HG03432 (cell line): ENCODE data around the gene CD1D.
"Not testable (repeated sequence)": the region's sequence is repeated elsewhere in the genome, so short reads cannot be mapped to it uniquely, and the experiment has no call there.

Experiments used
- ATAC-seq: cut with Tn5 transposase; IDR thresholded peaks from one replicate; pipeline ENCODE4 v1.9.1; 2021; ENCODE audit warnings: mild to moderate bottlenecking, moderate library complexity; ENCODE audit not compliant: unreplicated experiment

CD1D gene

GRCh38 chr1:158175915-158176314 lies 4.8 kb upstream of the CD1D start:
- not testable (repeated sequence) for ATAC-seq

DNA sequence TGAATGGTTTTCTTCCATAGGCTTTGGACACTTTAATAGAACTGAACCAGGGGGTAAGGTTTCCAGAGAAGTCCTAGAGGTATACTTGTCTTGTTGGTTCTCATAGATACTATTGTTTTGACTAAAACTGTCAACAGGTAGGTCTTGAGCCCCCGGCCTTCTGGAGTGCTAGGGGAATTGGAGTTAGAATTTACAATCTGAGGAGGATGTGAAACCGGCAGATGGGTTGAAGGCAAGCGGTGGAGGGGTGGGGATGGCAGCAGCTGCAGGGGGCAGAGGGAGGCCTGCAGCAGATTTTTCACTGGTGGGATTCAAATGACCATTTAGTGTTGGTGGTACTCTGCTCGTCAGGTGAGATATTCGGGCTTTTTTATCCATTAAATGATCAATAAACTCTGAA lies 4.3 kb upstream of the CD1D start:
- ATAC-seq = no peak

DNA sequence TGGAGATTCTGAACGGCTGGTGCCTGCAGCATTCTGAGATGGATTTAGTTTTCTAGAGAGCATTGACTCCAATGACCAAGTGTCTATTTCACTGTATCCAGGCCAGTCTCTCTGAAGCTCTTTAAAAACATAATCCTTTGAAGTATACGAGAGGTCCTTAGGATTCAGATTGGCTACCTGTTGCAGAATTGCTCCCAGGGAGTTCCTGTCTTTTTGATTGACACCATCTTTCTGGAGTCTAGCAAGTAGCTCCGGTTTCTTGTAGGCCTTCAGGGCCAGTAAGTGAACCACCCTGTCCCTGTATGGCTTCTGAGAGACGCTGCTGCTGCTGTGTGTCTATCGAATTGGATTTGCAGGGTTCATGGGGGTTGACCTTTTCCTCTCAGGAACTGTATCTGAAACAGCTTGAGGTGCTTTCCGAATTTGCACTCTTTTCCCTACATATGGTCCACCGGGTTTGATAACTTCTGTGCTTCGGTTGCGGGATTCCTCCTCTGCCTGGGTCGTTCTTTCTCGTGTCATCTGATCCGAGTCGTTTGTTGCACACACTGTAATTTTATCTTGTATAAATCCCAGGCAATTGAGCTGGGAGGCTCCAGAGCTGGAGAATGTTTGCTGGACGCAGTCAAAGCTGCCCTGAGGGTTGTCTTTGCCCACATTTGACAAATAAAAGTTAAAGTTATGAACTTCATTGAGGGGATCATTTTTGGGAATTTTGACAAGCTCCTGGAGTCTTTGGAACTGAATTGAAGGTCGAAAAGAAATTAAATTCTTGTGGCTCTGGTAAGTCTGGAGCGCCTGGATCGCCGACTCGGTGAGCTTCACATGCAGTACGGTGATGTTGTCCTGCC lies 3.6 kb upstream of the CD1D start:
- not testable (repeated sequence) for ATAC-seq

DNA sequence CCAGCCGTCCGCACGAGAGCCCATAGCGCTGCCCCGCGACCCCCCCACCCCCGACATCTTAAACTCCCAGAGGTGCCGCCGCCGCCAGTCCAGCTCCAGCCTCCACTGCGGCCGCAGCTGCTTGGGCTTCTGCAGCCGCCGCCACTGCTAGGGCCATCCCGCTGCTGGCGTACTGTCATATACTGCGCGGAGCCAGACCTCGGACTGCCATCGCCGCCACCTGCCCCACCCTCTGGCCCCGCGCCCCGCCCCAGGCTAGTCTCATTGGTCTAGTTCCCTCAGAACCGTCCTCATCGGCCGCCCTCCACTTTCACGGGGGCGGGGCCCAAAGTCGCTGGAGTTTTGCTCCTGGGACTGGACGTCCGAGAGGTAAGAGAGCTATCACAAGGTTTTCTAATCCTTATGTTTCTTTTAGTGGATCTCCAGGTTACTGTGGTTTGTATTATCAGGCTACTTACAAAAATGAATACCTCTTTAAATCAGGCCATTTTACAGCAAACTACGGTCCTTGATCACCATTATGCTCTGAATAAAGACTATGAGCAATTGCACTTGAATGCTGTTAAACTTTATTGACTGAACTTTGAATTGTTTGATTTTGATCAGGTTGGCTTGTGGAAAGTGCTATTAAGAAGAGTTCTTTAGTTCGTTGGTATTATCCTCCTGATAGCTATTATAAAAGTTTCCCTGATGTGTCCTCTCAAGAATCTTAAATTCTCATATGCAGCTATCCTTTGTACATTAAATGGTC lies 2.8 kb upstream of the CD1D start:
- no peak for ATAC-seq

GRCh38 chr1:158179301-158180041 lies 1.2 kb upstream of the CD1D start:
- peak; percentile 86 for ATAC-seq

DNA sequence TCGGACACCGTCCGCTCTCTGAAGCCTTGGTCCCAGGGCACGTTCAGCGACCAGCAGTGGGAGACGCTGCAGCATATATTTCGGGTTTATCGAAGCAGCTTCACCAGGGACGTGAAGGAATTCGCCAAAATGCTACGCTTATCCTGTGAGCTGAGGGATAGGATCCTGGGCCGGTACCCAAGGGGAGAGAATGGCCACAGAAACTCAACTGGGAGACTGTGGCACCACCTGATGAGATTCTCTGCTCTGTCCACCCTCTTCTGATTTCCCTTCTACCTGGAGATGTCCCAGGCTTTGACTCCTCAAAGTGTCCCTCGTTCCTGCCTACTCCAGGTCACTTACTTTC lies 855 bp downstream of the CD1D start:
- no peak for ATAC-seq

GRCh38 chr1:158185770-158186169 lies 5.1 kb downstream of the CD1D start:
- no peak for ATAC-seq

GRCh38 chr1:158186180-158186579 lies 5.5 kb downstream of the CD1D start:
- ATAC-seq = no peak

DNA sequence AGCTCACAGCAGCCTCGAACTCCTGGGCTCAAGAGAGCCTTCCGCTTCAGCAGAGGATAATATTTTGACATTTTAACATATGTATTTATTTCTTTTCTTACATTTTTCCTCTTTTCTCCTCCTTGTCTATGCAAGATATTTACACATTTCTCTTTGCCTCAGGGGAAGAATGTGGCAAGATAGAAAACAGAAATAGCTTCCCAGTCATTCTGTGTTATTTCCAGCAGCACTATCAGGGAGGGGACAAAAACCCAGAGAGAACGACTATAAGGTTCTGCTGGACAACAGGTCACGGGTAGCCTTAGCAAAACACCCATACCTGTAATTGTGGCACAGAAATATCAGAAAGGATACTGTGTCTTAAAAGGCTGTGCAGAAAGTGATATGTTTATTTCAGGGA lies 7.9 kb downstream of the CD1D start:
- ATAC-seq = no peak

DNA sequence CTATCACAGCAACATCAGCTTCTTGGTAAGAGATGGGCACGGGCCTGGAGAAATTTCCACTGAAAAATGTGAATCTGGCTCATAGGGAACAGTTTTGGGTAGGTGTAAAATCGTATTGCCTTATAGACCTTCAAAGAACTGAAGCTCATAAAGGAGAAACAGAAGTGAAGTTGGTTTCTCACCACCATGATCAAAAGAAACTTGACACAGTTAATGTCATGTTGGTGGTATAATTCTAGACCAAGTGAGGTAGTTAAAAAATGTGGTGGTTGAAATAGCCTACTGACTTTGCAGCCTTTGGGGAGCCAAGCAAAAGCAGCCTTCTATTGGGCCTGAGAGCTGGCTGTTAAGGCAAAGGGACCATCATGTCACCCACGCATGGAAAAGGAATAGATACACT lies 8.9 kb downstream of the CD1D start:
- no peak for ATAC-seq

DNA sequence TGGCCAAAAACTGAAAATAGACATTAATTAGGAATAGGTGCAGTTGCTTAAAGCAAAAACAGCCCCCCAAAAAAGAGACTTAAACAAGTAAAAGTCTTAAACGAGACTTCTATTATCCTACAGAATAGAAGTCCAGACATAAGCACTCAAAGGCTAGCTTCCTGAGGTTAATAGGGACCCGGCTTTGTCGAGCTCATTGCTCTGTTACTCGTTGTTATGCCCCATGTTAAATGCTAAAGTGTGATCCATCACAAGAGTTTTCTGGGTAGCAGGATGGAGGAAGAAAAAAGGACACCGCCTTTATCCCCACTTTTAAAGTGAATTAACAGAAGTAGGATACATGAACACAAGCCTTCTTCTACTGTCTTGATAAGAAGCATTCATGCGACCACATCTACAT lies 10.6 kb downstream of the CD1D start:
- no peak for ATAC-seq

- ATAC-seq = no peak
These were observed 15.8 kb downstream of the CD1D start for GRCh38 chr1:158196461-158196860.

GRCh38 chr1:158199849-158200248 lies 19.2 kb downstream of the CD1D start:
- ATAC-seq = no peak

GRCh38 chr1:158200527-158200926 lies 19.8 kb downstream of the CD1D start:
- ATAC-seq = no peak

- ATAC-seq = peak; percentile 51
These were observed 23.2 kb downstream of the CD1D start for GRCh38 chr1:158203693-158204457.

DNA sequence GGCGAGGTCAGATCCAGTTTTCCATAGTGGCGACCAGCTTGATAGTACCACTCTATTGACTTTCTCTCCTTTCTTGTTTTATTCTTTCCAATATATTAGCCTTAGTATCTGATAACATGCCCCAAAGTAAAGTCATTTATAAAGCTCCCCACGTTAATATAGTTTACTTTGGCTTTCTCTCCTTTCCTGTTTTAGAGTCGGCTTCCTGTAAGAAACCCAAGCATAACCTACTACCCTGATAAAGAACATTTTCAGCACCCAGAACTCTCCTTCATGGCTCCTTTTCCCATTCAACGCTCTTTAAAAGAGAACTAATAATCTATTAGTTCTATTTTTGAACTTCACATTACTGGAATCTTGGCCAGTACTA lies 23.7 kb downstream of the CD1D start:
- ATAC-seq = no peak

GRCh38 chr1:158208586-158209116 lies 28.0 kb downstream of the CD1D start:
- ATAC-seq = no peak

GRCh38 chr1:158212320-158212719 lies 31.6 kb downstream of the CD1D start:
- ATAC-seq = no peak

DNA sequence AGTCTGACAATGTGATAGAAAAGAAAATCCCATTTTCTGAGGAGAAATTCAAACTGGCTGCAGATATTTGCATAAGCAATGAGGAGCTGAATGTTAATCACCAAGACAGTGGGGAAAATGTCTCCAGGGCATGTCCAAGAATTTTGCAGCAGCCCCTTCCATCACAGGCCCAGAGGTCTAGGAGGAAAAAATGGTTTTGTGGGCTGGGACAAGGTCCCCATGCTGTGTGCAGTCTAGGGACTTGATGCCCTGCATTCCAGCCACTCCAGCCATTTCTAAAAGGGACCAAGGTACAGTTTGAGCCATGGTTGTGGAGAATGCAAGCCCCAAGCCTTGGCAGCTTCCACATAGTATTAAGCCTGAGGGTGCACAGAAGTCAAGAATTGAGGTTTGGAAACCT lies 42.8 kb downstream of the CD1D start:
- ATAC-seq = not testable (repeated sequence)

- no peak for ATAC-seq
These were observed 47.4 kb downstream of the CD1D start for GRCh38 chr1:158227904-158228623.
